CD1c-positive myeloid dendritic cell (primary cell): Measurements from ENCODE around the gene CALHM4.

ENCODE experiments used
- DNase-seq: peaks from one replicate; pipeline ENCODE4 v3.0.0-alpha.2; 2016; ENCODE audit errors: extremely low spot score

Gene CALHM4

GRCh38 chr6:116542426-116542825 is 11.1 kb upstream of the CALHM4 start:
- no peak for DNase-seq

DNA sequence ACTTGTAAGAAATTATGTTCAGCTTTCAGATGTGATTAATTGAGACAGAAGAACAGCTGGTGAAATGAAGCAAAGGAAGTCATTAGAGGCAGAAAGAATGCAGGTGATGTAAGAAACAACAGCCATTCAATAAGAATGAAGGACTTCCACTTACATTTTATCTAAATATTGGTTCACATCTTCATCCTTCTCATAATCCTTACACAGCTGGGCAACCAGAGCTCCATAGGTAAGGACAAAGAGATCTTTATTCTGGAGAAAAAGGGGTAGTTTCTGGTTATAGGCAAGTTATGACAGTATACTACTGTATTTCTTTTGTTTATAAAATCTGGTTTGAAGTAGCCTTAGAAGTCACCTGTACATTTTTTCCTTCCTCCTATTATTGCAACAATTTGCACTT is 10.4 kb upstream of the CALHM4 start:
- DNase-seq: no peak

- no peak for DNase-seq
Observed at GRCh38 chr6:116545651-116546050, 7.9 kb upstream of the CALHM4 start, which contains the start of gene TRAPPC3L. TSS of gene TRAPPC3L (minus strand) at chr6:116545684. CDS start at chr6:116545514, 170 bp downstream.

- no peak for DNase-seq
Observed at GRCh38 chr6:116547358-116547757, 6.2 kb upstream of the CALHM4 start.

GRCh38 chr6:116550796-116551195 is 2.8 kb upstream of the CALHM4 start:
- no peak for DNase-seq

- DNase-seq: no peak
Observed at GRCh38 chr6:116556065-116556464, 2.5 kb downstream of the CALHM4 start.

GRCh38 chr6:116556814-116557415 is 3.4 kb downstream of the CALHM4 start:
- DNase-seq: no peak

GRCh38 chr6:116557893-116558292 is 4.3 kb downstream of the CALHM4 start:
- no peak for DNase-seq

DNA sequence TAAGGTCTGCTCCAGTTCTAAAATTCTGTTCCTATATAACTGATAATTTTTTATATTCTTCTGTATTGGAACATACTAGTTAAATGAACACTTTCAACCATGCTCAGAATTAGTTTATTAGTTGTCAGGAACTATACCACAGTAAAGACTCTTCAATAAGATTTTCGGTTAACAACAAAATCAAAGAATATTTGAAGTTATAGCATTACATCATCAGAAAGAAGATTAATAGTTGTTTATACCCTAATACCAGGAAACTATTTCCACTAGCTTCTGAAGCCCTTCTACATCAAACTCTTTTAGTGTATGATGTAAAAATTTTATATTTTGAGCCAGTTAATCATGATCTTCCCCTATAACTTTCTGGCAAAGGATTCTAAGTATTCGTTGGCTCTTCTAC is 6.6 kb downstream of the CALHM4 start:
- DNase-seq: no peak

DNA sequence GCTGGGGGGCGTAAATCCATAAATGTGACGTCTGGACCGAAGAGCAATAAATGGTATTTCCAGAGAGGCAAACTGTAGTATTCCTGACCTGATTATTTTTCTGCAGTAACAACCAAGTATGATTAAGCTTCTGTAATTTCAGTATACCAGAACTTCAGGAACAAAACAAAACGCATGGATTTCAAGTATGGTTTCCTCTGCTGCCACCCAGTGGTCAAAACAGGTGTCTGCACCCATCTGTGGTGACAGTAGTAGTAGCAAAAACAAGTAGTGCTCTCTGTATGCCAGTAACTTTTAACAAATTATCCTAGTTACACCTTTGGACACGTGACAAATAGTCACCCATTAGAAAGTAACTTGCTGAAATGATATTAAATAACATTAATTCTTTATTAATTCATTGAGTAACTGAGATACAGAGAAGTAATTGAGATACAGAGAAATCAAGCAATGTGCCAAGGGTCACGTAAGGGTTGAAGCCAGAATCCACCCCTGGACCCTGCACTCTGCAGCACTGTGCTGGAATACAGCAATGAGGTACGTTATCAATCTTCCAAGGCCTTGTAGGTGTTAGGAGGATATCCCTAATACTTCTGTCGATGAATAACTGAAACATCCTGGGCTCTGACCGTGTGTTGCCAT is 7.9 kb downstream of the CALHM4 start:
- peak; percentile 83 for DNase-seq

DNA sequence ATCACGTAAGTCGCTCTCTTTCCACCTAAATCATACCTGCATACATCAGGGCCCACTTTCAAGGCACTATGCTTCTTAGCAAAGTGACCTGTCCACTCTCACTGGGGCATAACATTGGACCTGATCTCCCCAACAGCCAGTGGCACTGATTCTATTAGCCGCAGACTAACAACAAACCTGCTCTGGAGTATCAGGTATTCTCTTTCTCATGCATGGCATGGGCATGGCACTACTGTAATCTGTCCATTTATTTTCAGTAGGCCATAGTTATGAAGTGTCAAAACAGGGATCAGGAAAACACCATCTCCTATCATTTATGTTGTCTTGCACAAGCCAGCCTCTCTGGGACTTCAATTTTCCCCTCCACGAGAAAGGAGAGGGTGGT is 8.5 kb downstream of the CALHM4 start:
- DNase-seq: no peak

DNA sequence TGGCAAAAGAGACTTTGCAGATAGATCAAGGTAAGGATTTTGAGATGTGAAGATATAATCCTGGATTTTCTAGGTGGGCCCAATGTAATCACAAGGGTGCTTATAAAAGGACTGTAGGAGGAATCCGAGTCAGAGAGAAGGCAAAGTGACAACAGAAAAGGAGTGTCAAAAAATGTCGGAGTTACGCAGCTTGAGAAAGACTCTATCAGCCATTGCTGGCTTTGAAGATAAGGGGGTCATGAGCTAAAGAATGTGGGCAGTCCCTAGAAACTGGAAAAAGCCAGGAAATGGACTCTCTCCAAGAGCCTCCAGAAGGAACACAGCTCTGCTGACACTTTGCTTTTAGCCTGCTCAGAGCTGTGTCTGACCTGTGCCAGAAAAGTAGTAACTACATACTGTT is 9.1 kb downstream of the CALHM4 start:
- no peak for DNase-seq

DNA sequence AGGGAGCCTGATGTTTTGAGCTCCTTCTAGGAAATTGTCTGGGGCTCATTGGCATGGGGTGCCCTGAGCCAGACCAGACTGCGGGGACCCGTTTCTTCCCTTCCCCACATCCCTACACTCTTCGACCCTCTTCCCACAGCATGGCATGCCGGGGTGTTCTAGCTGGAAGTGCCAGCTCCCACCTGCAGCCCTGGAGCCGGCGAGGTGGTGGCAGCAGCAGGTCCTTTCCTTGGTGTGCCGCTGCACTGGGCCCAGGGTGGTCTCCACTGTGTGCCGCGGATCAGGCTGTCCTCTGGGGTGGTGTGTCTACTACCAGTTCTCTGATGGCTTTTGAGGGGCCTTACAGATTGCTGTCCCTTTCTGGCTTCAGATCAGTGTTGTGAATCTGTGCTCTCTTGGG is 10.3 kb downstream of the CALHM4 start:
- DNase-seq: no peak

DNA sequence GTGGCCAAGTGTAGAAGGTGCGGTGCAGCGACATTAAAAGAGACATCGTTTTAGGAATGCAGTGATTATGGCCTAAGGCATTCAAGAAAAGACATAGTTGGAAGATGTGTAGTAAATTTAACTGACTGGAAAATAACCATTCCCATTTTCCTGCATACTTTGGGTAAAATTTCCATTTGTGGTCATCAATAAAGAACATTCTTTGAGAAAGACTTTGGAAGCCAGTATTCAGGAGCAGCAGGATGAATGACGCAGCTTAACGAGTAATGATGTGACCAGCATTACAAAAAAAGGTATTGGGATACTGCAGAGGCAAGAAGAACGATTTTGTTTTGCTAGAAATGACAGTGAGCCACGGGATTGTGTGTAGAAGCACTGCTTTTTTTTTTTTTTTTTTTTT is 10.8 kb downstream of the CALHM4 start:
- no peak for DNase-seq

DNA sequence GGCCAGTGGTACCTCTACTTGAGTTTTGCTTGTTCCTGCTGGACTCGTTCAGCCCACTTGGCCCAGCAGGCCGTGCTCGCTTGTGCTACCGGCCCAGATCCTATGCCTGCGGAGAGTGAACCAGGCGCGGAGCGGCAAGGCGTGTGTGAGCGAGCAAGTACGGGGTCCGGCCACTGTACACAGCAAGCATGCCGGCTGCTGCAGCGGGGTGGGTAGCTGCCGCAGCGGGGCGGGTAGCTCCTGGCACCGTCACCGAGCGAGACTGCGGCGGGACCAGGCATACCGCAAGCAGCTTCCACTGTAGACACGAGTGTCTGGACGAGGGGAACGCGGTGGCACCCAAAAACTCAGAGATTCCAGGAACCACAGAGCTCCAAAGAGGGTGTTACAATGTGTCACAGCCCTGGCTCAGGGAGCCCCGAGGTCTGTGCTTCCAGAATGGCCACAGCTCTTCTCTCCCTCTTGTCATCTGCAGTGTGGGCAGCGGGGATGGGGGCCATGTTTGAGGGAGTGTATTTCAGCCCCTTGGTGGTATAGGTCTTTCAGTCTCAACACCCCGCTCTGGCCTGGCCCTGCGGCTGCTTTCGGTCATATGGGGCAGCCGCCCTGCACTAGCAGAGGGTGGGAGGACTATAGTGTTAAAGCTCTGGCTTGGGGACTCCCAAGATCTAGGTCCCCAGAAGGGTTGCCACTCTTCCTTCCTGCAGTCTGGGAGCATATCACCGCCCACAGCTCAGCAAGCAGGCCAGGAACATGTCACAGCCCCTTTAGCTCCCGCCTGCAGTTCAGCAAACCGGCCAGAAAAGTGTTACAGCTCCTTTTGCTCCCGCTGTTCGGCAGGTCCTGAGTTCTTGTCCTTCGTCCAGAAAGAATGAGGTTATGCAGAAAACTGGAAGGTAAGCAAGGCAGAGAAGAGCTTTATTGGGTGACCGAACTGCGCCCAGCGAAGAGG is 11.6 kb downstream of the CALHM4 start:
- no peak for DNase-seq

DNA sequence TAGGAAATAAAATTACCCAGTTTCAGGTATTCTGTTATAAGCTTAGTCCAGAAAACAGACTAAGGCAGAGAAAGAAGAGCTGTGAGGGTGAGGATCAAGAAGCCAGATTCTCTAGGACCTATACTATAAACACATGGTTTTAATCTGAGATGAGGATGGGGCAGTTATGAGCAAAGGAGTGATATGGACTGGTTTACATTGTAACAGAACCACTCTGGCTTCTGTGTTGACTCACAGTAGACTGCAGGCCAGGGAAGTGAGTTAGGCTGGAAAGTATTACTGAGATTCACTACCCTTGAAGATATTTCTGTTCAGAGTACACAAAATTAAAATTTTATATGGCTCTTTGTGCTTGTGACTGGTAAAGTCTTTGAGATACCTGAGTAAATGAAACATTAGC is 14.6 kb downstream of the CALHM4 start:
- no peak for DNase-seq

DNA sequence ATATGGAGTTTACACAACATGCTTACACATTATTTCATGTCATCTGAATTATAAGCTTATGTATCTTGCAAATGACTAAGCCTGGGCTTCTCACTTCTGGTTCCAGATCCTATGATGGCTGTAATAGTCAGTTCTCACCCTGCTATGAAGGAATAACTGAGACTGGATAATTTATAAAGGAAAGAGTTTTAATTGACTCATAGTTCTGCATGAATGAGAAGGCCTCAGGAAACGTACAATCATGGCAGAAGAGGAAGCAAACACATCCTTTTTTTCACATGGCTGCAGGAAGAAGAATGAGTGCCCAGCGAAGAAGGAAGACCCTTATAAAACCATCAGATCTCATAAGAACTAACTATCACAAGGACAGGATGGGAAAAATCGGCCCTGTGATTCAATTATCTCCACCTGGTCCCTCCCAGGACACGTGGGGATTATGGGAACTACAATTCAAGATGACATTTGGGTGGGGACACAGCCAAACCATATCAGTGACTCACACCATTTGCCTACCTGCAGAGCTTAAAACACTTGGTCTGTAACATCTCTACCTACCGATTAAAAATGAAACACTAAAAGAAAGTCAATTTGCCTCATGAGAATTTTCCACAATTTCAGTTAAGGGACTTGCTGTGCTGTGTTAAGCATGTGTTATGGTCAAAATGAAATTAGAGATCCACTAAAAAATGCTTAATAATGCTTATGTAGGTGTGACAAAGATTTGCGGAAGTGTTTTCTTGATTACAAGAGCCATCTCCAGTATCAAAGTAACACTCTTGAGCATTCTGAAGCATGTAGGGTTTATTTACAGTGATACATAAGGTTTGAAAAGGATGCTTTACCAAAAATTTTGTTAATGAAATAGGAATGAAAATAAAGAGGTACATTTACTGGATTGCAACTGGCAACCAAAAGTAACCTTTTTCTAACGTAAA is 15.5 kb downstream of the CALHM4 start:
- DNase-seq: peak; percentile 38

DNA sequence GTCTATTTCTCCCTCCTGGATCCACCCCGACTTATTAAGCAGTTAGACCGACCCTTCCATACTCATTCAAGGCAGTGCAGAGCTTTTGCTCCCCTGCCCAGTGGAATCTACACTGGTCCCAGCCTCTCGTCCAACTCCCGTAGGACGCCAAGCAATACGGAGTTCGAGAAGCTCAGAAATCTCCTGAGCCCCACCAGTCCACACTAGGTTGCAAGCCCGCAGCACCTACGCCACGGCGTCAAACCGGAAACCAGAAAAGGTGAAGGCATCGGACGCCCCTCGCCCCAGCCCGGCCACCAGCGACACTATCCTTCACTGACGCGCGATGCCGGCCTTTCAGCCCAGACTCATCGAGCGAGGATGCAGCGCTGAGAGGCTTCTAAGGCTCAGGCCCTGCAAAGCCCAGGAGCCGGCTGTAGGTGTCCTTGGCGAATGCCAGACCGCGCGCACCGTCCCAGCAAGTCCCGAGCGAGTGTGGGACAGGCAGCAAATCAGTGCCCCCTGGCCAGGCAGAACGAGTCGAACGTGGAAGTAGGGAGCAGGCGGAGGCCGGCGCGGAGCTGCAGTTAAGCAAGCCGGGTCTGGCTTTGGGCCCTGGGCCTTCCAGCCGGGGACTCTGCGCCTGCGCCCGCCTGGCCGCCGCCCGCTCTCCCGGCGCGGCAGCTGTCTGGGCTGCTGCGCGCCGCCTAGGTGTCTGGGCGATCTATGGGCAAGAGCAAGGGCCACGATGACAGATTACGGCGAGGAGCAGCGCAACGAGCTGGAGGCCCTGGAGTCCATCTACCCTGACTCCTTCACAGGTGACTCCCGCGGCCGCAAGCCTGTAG is 17.5 kb downstream of the CALHM4 start, which contains the start of gene RWDD1:
Gene RWDD1 (plus strand): TSS at position 649 of the 827 bp plus-strand sequence. CDS start 79 bp downstream, at position 728.
- DNase-seq: peak; percentile 98

DNA sequence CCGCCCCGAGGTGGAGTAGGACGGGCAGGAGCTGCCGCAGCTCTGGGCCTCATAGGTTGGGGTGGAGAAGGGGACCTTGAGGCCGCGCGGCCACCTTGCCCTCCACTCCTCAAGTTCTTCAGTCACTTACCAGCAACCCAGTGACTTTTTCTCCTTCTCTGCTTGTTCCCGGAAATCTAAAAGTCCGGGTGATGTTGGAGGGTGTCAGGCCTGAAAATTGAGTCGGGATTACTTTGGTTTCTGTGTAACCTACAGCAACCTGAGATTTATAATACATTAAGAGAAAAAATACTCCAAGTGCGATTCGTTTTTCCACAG is 18.1 kb downstream of the CALHM4 start:
- no peak for DNase-seq

DNA sequence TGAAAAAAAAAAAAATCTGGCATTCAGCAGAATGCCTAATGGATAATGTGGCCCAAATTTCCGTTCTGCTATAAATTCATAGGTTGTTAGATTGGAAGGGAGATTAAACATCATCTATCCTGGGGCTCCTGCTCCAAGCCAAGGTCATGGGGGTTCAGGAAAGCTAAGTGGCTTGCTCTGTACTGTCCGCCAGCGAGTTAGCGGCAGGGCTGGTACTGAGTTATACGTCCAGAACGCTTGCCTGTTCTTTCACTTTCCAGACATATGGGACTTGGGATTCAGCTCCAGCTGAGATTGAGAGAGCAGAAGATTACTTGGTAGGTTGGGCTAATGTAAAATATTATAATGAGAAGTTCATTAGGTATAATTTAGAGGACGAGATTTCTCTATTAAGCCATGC is 18.6 kb downstream of the CALHM4 start:
- no peak for DNase-seq

DNA sequence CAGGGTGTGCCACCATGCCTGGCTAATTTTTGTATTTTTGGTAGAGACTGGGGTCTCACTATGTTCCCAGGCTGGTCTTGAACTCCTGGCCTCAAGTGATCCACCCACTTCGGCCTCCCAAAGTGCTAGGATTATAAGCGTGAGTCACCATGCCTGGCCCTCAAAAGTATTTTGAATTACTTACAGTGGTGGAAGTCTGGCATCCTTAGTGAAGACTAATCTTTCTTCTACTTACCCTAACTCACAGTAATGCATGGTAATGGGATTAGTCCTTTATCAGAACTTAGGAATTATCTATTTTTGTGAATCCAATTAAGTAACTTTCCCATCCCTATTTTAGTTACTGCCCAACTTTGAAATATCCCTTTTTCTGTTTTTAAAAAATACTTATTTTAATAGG is 21.7 kb downstream of the CALHM4 start:
- DNase-seq: no peak
